HepG2 (cell line): ENCODE data around the gene CD79A. TPM values are rescaled to one million over a fixed set of nuclear protein-coding genes. Genes with fewer than 3 reads are reported as not detected.

ENCODE experiments used
- ATAC-seq: fragments of 200-7000 bp; cut with Tn5 transposase; 3 replicates; pipeline ENCODE4 v1.9.1; 2020; ENCODE audit warnings: mild to moderate bottlenecking, moderate library complexity
- BruUV-seq: library from RNA; stranded (reverse); fragments of 400-500 nt; replicated peaks from 2 replicates; lab custom pipeline; 2021; lab: Mats Ljungman, UMichigan
- CTCF ChIA-PET: fragments of 300-600 bp; formaldehyde crosslinking; extraction: SDS; loops from one replicate; lab custom pipeline; 2021; ENCODE audit warnings: low total read pairs, inconsistent platforms, low intra/inter-chr PET ratio; lab: Yijun Ruan, JAX
- POLR2A ChIA-PET: fragments of 350-600 bp; sonication (Branson Sonifier 250); formaldehyde crosslinking; loops from one replicate; lab custom pipeline; 2020; ENCODE audit warnings: antibody characterized with exemption, inconsistent platforms; lab: Yijun Ruan, JAX
- DNase-seq: peaks from one replicate; pipeline ENCODE4 v3.0.0-alpha.2; 2015; ENCODE audit warnings: low spot score
- FAIRE-seq: peaks from 3 replicates; lab custom pipeline; 2011; peaks lifted over from hg19 to GRCh38; lab: Jason Lieb, UNC
- H2AFZ ChIP-seq: one replicate; pipeline ENCODE4 v1.6.1; 2011; ENCODE audit warnings: low read length, inconsistent platforms
- H3K27ac ChIP-seq: fragments of 300-600 bp; 3 replicates; pipeline ENCODE4 v1.8.0; 2011; ENCODE audit warnings: mixed run types, mild to moderate bottlenecking, mixed read lengths, low read length, inconsistent platforms; ENCODE audit not compliant: insufficient read depth; ENCODE audit errors: extremely low read length
- H3K27me3 ChIP-seq, 2 experiments: fragments of 200-600 bp in 1 of 2; 2 replicates in 1 of 2; 3 replicates in 1 of 2; pipeline versions ENCODE4 v1.6.0 to v1.8.0; 2011; ENCODE audit warnings: low read length in 2 of 2, mild to moderate bottlenecking in 2 of 2, moderate library complexity in 2 of 2, inconsistent platforms in 1 of 2; ENCODE audit not compliant: insufficient read depth in 2 of 2, control insufficient read depth in 1 of 2
- H3K36me3 ChIP-seq, 2 experiments: fragments of 200-600 bp in 1 of 2; replicated peaks in 1 of 2; 2 replicates in 1 of 2; 3 replicates in 1 of 2; pipeline versions ENCODE4 v1.5.1 to v1.8.0; 2011; ENCODE audit warnings: low read length in 2 of 2, inconsistent platforms in 1 of 2; ENCODE audit not compliant: insufficient read depth in 2 of 2, control insufficient read depth in 1 of 2
- H3K4me1 ChIP-seq: 2 replicates; pipeline ENCODE4 v1.5.1; 2012; ENCODE audit warnings: low read length, inconsistent platforms; ENCODE audit not compliant: insufficient read depth
- H3K4me2 ChIP-seq: 2 replicates; pipeline ENCODE4 v1.6.0; 2011; ENCODE audit warnings: low read depth, low read length, inconsistent platforms
- H3K4me3 ChIP-seq, 3 experiments: fragments of 200-600 bp in 1 of 3; sonication (generic), shearing (Covaris generic) in 1 of 3; replicated peaks in 1 of 3; 2 replicates each; pipeline ENCODE4 v1.5.1; 2011 to 2016; ENCODE audit warnings: low read length in 3 of 3, inconsistent platforms in 2 of 3, low read depth in 2 of 3, mild to moderate bottlenecking in 2 of 3, control low read depth in 1 of 3, mixed read lengths in 1 of 3; ENCODE audit not compliant: insufficient read depth in 1 of 3
- H3K79me2 ChIP-seq: one replicate; pipeline ENCODE4 v1.6.1; 2011; ENCODE audit warnings: low read length, inconsistent platforms; ENCODE audit not compliant: insufficient read depth
- H3K9ac ChIP-seq: 2 replicates; pipeline ENCODE4 v1.6.0; 2011; ENCODE audit warnings: mild to moderate bottlenecking, low read depth, low read length, inconsistent platforms; ENCODE audit not compliant: insufficient read depth
- H3K9me3 ChIP-seq: 2 replicates; pipeline ENCODE4 v1.5.1; 2012; ENCODE audit warnings: mild to moderate bottlenecking, low read length
- H4K20me1 ChIP-seq: 2 replicates; pipeline ENCODE4 v1.6.0; 2011; ENCODE audit warnings: inconsistent platforms, mild to moderate bottlenecking, low read length, moderate library complexity; ENCODE audit not compliant: insufficient read depth
- CSRNP1 ChIP-seq: sonication (generic); formaldehyde crosslinking; IDR thresholded peaks from 2 replicates; pipeline ENCODE4 v1.8.1; 2023; ENCODE audit warnings: mild to moderate bottlenecking, missing genetic modification reagents
- HMGA1 ChIP-seq: sonication (generic); formaldehyde crosslinking; conservative IDR thresholded peaks from 2 replicates; pipeline ENCODE4 v1.4.0; 2020; ENCODE audit warnings: missing genetic modification reagents
- KDM1A ChIP-seq: IDR thresholded peaks from 2 replicates; pipeline ENCODE4 v1.6.1; 2016; ENCODE audit warnings: missing compliant biosample characterization
- MZF1 ChIP-seq: sonication (generic); formaldehyde crosslinking; IDR thresholded peaks from 2 replicates; pipeline ENCODE4 v1.8.1; 2023; ENCODE audit warnings: mild to moderate bottlenecking, missing genetic modification reagents, borderline replicate concordance
- PLRG1 ChIP-seq: fragments of 450-650 bp; conservative IDR thresholded peaks from 2 replicates; pipeline ENCODE4 v1.6.1; 2016
- POGZ ChIP-seq: sonication (generic); formaldehyde crosslinking; IDR thresholded peaks from 2 replicates; pipeline ENCODE4 v1.4.0; 2020; ENCODE audit warnings: mild to moderate bottlenecking, missing genetic modification reagents
- TIGD3 ChIP-seq: sonication (generic); formaldehyde crosslinking; IDR thresholded peaks from 2 replicates; pipeline ENCODE4 v1.5.1; 2020; ENCODE audit warnings: mild to moderate bottlenecking, missing genetic modification reagents, borderline replicate concordance
- ZMYM3 ChIP-seq: sonication (generic); formaldehyde crosslinking; IDR thresholded peaks from 2 replicates; pipeline ENCODE4 v1.5.1; 2020; ENCODE audit warnings: mild to moderate bottlenecking, missing genetic modification reagents
- ZNF629 ChIP-seq: sonication (generic); formaldehyde crosslinking; conservative IDR thresholded peaks from 2 replicates; pipeline ENCODE4 v1.5.0; 2020; ENCODE audit warnings: missing genetic modification reagents
- ZNF777 ChIP-seq: sonication (generic); formaldehyde crosslinking; IDR thresholded peaks from 2 replicates; pipeline ENCODE4 v1.4.0; 2020; ENCODE audit warnings: missing genetic modification reagents
- WGBS: methylation state at CpG from one replicate; pipeline ENCODE4 v1.1.6; 2017; ENCODE audit warnings: low lambda C conversion rate; 5-methylcytosine and 5-hydroxymethylcytosine counted together
- in situ Hi-C: cut with HindIII; loops from 2 replicates; pipeline ENCODE4 v1.10.0; 2017; ENCODE audit warnings: low pct_unique_long_range_greater_than_20kb; ENCODE audit not compliant: extremely low pct_ligation_motif_present
- intact Hi-C: fragments of 100-400 bp; cut with micrococcal nuclease; formaldehyde crosslinking; loops from one replicate; pipeline ENCODE4 v1.10.0; 2022; ENCODE audit not compliant: unreplicated experiment
- polyA plus RNA-seq, 8 experiments: library from polyadenylated mRNA; depleted of rRNA in 3 of 8; stranded (reverse) in 7 of 8; unstranded in 1 of 8; fragments of >200 nt; fragmentation: Illumina TruSeq in 4 of 8; extraction: Trizol in 4 of 8; gene quantifications; 2 replicates each; pipeline versions ENCODE4 v1.2.1 to v1.2.3, GENCODE V29; 2011 to 2016; ENCODE audit warnings: low read depth in 4 of 8, missing spikeins in 1 of 8, mixed read lengths in 1 of 8; ENCODE audit not compliant: insufficient read depth in 1 of 8
- total RNA-seq, 5 experiments: library from RNA; depleted of rRNA; stranded (reverse); fragments of >200 nt; fragmentation: Illumina TruSeq; extraction: Trizol; gene quantifications; 2 replicates each; pipeline ENCODE4 v1.2.3, GENCODE V29; 2016; ENCODE audit warnings: low read depth in 1 of 5

CD79A gene
- total and polyA plus RNA-seq, 2 of the 13 experiments (the other 11 are each of a cell fraction or from before 2014, with no cell fraction given), result 0.24 to 0.33 TPM

- no peak for TF ChIP-seq ZNF777
- TF ChIP-seq CSRNP1 (CRISPR knock-in tag), result no peak
- no peak for TF ChIP-seq POGZ (CRISPR knock-in tag)
- TF ChIP-seq HMGA1 (CRISPR knock-in tag), result no peak
- TF ChIP-seq MZF1, result no peak
- TF ChIP-seq, all 625 proteins: peak for 0
Observed at GRCh38 chr19:41922585-41922984, 45.5 kb downstream of the CD79A start (continued).

- Histone ChIP-seq H3K4me3 (no peak overlapping the region), H3K27me3 (peaks cover 3 to 58% of the 10 kb centered on the region in 2 experiments; a peak in 4 of 5 replicates)
- 18% methylated on average over 6 of the region's 6 CpGs for WGBS
Observed at GRCh38 chr19:41923045-41923788, 46.1 kb downstream of the CD79A start.

More at GRCh38 chr19:41923045-41923788, 46.1 kb downstream of the CD79A start:
- H3K79me2 ChIP-seq, result no peaks in the 10 kb centered on the region
- POLR2A ChIA-PET, result no interaction called here
- no peaks in the 10 kb centered on the region for H3K9me3 ChIP-seq
- in situ Hi-C loops, result no loop called here
- DNase-seq (no peak), FAIRE-seq (no peak), ATAC-seq (no peak)
- TF ChIP-seq KDM1A (0 out of 2 replicates have a peak, but pooled peaks have one; percentile 39), PLRG1 (0 out of 2 replicates have a peak, but pooled peaks have one; percentile 38), ZNF629 (CRISPR knock-in tag) (peak; percentile 91), TIGD3 (CRISPR knock-in tag) (no peak), ZMYM3 (CRISPR knock-in tag) (peak; percentile 79)
- H2AFZ ChIP-seq, result no peak overlapping the region
- CTCF ChIA-PET, result no interaction called here
- H3K4me2 ChIP-seq, result no peak overlapping the region
- no peak overlapping the region for H3K9ac ChIP-seq
- no TSS peak for BruUV-seq
- no peaks in the 10 kb centered on the region for H3K36me3 ChIP-seq
- no peaks in the 10 kb centered on the region for H4K20me1 ChIP-seq
- no peaks in the 10 kb centered on the region for H3K4me1 ChIP-seq
- intact Hi-C loops, result no loop called here
- H3K27ac ChIP-seq, result no peak overlapping the region
